CD4-positive, alpha-beta T cell treated with Interleukin-17A for 4 hours (primary cell): ENCODE results near the gene GSAP.
A peak's percentile ranks its signal among the peaks of the same experiment; 100 is the strongest.
"Not testable (repeated sequence)": the region's sequence is repeated elsewhere in the genome, so short reads cannot be mapped to it uniquely, and the experiment has no call there.

Source experiments
- DNase-seq: peaks from one replicate; pipeline ENCODE4 v3.0.0-alpha.2; 2020; ENCODE audit warnings: mixed read lengths

GSAP gene, protein sequence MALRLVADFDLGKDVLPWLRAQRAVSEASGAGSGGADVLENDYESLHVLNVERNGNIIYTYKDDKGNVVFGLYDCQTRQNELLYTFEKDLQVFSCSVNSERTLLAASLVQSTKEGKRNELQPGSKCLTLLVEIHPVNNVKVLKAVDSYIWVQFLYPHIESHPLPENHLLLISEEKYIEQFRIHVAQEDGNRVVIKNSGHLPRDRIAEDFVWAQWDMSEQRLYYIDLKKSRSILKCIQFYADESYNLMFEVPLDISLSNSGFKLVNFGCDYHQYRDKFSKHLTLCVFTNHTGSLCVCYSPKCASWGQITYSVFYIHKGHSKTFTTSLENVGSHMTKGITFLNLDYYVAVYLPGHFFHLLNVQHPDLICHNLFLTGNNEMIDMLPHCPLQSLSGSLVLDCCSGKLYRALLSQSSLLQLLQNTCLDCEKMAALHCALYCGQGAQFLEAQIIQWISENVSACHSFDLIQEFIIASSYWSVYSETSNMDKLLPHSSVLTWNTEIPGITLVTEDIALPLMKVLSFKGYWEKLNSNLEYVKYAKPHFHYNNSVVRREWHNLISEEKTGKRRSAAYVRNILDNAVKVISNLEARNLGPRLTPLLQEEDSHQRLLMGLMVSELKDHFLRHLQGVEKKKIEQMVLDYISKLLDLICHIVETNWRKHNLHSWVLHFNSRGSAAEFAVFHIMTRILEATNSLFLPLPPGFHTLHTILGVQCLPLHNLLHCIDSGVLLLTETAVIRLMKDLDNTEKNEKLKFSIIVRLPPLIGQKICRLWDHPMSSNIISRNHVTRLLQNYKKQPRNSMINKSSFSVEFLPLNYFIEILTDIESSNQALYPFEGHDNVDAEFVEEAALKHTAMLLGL

DNA sequence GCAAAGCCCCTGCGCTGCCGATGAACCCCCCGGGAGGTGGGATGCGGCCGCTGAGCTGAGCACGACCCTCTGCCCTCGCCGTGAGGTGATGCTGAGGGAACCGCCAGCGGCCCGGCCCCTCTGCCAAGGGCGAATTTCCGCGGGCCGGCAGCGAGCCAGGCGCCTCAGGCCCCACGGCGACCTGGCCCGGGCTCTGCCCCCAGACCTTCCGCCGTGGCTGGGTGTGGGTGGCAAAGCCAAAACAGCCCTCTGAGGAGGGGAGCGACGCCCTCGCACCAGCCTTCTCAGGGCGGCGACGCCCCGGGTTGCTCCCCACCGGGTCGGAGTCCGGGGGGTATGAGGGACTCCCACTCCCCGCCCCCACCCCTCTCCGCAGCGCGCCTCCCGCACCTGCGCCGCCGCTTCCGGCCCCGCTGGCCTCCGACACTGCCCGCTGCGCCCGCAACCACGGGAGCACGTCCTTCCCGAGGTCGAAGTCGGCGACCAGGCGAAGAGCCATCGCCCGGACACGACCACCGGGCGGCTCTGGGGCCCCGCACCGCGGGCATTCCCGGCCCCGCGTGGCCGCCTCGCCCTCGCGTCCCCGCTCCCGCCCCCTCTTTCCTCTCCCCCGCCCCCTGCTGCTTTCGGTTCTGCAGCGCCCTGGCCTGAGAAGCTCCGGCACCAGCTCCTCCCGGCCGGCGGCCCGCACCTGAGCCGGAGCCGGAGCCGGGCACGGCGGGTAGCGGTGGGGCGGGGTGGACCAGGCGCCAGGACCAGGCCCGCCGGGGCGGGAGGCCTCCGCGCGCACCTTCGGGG is at the start of gene GSAP:
Gene GSAP, minus strand, starts transcription at position 527 of the 798 bp plus-strand sequence. Its CDS starts 28 bp downstream, at position 499.
- peak; percentile 73 for DNase-seq

DNA sequence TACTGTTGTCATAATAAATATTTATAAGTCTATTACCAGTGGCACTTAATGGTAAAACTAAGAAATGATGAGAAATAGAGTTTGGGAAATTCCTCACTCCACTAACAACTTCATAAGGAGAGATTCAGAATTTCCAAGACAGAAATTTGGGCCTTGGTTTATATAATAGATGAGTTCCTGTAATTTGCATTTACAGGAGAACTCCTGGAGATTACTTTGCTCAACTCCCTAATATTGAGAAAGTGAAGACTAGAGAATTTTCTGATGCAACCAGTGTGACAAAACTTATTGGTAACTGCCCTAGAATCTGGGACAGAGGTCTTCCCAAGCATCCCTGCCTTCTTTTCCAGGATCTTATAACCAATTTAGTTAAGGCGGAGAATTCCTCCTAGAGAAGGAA is 49.1 kb upstream of the GSAP start:
- no peak for DNase-seq

DNA sequence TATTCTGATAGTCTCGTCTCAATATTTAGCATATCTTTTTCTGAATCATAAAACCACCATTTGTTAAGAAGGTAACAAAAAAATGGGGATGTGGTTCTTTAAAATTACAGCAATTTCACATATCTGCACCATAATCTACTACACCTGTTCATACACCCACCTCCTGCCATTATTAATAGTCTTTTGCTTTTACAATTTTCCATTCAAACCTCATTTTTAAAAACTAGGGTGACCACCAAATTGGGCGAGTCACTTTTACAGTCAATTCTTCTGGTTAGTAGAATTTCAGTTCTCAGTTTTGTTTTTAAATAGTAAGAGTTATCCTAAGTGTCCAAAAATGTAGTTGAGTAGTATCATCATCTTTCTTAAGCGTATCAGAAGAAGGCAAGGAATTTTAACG is 48.4 kb upstream of the GSAP start:
- no peak for DNase-seq

DNA sequence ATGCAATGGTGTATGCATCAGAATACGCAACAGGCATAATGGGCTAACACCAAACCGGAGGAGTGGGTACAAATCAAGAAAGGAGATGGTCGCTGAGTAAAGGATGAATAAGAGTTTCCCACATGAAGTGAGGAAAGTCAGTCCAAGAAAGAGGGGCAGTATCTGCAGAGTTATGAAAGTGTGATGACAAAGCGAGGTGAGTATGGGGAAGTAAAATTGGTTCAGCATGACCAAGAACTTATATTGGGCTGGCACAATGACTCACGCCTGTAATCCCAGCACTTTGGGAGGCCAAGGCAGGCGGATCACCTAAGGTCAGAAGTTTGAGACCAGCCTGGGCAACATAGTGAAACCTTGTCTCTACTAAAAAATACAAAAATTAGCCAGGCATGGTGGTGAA is 47.5 kb upstream of the GSAP start:
- not testable (repeated sequence) for DNase-seq

DNA sequence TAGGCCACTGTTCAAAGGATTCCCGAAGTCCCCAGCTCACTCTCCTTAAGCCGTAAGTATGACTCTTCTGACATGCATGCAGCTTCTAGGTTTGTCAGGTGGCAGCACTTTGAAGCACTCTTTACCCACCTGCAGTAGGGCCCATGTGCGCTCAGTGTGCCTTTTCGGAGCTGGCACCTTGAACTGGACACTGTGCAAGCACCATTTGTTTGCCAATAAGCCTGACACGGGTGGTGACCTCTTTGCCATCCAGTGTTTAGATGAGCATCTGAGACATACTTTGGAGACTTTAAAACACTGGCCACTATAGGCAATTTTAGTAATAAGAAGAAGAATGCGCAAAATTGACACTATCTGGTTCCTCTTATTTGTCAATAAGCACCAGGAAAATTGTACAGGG is 45.7 kb upstream of the GSAP start:
- DNase-seq = no peak

DNA sequence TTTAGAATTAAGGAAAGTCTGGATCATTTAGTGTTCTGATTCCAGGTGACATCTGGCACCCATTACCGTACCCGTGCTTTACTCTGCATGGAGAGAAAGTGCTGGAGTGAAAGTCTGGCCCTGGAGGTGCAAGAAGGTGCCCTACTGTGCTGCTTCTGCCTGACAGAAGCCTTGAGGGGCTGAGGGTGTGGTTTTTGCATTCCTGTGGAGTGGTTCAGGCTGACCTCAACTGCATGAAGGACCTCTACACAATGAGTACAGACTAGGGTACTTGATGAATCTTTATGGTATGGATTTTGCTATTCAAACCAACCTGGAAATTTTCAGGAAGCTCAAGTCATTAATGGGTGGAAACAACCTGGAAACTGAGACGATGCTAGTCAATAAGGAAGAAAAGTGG is 45.1 kb upstream of the GSAP start:
- DNase-seq = no peak

DNA sequence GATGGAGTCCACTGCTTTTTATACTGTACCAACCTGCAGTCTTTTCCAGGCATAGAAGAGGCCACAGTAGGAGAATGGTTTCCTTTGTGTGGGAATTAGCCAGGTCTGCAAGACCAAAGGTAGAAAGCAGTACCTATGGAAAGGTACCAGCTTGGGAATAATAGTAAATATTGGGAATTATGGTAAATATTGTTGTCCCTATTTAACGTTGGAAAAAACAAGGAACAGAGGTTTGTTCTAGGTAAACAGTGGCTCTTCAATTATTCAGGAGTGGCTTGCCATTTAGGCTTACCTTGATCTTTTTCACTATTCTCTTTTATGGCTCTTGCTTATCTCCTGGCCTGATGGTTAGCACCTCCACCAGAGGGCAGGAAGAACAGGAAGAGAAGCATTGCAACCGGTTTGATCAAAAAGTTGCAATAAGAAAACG is 43.9 kb upstream of the GSAP start:
- peak; percentile 4 for DNase-seq

DNA sequence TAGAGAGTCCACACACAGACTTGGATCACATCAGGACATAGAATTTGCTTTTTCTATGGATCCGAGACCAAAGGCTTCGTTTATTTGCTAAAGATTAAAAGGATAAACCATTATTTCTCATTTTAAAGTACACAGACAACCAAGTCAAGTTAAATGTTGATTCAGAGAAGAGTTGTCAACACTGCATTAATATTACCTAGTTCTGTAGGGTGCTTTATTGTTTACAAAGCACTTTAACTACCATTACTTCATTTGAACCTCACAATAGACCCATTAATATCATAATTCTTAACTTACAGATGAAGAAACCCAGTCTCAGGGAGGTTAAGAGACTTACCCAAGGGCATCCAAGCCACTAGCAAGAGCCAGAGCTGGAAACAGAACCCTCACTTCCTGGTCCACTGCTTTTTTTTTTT is 43.2 kb upstream of the GSAP start:
- no peak for DNase-seq

DNA sequence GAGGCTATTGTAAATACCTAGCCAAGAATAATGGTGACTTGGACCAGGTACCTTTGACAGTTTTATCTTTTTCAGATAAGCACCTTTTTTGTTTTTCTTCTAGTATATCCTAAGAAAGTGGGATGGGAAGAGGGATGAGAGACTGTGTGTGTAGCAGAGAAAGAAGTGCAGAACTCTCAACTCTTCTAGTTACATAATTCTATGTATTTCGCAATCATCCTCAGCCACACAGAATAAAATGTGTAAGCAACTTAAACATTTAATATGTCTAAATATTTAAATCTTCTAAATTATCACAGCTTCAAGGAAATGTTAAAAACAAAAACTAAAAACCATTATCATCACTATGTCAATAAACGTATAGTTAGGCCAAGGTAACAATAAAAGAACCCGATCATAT is 42.6 kb upstream of the GSAP start:
- no peak for DNase-seq

DNA sequence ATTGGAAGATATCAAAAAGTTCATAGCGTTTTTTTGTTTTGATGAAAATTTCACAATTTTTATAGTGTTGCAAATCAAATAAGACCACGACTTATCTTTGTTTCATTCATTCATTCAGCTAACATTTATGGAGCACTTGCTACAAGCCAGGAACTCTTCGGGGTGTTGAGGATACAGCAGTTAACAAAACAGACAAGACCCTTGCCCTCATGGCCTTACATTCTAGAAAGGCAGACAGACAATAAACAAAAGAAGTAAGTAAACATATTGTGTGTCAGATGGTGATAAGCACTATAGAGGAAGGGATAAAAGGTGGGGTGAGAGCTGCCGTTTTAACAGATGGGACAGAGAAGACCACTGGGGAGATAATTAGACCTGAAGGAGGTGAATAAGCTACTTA is 41.6 kb upstream of the GSAP start:
- no peak for DNase-seq

DNA sequence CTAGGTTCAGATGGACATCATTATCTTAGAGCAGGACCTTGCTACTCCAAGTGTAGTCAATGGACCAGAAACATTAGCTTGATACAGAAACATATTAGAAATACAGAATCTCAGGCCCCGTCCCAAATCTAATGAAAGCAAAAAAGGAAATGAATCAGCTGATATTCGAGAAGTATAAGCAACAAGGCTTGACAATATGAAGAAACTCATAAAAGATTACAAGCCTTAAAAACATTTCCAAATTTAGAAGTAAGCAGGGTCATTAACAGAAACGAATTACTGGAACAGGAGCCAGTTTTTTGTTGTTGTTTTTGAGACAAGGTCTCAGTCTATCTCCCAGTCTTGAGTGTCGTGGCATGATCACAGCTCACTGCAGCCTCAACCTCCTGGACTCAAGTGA is 40.5 kb upstream of the GSAP start:
- no peak for DNase-seq

DNA sequence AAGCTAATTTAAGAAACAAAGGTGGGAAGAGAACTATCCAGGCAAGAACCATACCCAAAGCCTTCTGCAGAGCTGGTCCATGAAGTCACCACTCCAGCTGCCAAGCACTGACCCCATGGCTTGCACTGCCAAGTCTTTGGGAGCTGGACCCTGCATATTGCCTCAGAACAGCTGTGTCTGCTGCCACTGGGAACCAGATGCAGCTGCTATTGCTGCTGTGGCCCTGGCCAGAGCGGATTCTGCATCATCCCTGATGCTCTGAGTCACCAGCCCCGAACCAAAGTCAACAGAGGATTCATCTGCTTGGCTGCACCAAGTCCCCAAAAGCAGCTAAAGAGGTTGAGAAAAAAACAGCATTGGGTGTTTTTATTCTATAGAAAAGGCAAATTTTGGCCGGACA is 39.2 kb upstream of the GSAP start:
- no peak for DNase-seq

DNA sequence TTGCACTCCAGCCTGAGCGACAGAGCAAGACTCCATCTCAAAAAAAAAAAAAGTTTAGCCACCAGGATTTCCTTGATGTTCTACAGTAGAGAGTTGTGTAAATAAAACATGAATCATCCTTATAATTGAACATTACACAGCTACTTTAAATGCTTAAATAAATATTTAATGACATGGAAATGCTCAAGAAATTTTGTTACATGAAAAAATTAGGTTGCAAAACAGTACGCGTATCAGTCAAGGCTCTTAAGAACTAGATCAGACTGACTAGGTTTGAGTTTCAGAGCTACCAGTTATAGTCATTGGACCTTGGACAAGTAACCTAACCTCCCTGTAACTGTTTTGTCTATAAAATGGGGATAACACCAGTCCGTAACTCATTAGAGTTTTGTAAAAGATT is 38.7 kb upstream of the GSAP start:
- DNase-seq = no peak

DNA sequence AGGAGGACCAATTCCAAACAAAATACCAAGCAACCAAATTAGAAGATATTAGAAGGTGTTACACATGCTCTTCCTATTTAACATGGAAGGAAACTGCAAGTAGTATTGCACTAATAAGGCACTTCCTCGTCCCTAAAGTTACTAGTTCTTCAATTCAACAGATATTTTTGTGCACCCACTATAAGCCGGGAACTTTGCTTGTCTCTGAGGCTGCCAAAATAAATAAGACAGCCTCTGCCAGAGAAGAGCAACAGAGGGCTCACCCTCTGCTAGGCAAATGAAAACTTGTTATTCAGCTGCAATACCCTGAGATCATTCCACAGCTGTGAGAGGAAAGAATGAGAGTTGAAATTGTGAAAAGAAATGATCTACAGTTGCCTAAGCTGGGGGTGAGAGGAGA is 37.4 kb upstream of the GSAP start:
- no peak for DNase-seq

DNA sequence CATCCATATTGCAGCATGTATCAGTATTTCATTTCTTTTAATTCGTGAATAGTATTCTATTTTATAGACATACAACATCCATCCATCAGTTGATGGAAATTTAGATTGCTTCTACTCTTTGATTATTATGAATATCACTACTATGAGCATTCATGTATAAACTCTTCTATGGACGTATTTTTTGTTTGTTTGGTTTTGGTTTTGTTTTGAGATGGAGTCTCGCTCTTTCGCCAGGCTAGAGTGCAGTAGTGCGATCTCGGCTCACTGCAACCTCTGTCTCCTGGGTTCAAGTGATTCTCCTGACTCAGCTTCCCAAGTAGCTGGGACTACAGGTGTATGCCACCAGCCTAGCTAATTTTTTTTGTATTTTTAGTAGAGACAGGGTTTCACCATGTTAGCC is 35.8 kb upstream of the GSAP start:
- DNase-seq = not testable (repeated sequence)

DNA sequence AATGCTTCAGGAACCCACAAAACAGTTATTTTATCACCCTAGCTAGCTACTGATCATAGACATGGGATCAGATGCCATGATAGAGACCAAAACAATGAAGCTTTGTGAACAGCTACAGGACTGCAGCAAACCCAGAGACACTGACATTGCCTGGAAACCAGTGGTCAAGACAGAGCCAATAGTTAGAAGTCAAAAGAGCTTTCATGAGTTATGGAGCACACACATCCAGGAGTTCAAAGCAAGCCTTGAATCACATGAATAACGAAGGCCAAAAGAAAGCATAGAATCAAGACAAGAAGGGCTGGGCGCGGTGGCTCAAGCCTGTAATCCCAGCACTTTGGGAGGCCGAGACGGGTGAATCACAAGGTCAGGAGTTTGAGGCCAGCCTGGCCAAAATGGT is 34.5 kb upstream of the GSAP start:
- DNase-seq = no peak

DNA sequence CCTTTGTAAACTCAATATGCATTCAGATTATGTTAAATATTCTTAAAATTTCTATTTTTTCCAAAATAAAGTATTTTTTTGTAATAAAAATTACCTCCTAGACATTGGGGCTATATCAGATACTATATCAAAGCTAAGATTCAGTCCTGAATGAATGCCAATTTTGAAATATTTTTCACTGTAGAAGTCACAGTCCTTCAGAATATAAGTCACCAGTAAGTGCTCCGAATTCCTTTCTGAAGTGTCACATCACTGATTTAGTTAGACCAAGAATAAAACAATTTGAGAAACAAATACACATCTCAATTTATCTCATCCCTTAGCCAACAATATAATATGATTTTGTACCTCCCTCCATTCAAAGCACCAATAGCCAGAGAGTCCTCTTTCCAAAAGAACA is 33.9 kb upstream of the GSAP start:
- no peak for DNase-seq

DNA sequence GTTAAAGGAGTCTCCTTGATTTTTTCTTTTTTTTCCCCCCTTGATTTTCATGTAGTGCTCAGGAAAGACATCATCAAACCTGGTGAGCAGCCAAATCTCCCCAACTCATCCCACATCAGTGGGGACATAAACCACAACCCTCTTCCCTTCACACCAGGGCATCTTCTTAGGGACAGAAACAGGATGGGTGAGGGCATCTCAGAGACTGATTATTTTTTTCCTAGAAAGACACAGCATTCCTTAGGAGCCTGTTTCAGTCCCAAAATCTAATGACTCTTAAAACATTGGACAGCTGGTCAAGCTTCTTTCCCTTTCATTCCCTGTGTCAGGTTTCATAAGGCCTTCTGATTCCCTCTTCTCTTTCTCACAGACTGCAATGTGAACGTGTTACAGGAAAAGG is 31.5 kb upstream of the GSAP start:
- no peak for DNase-seq

DNA sequence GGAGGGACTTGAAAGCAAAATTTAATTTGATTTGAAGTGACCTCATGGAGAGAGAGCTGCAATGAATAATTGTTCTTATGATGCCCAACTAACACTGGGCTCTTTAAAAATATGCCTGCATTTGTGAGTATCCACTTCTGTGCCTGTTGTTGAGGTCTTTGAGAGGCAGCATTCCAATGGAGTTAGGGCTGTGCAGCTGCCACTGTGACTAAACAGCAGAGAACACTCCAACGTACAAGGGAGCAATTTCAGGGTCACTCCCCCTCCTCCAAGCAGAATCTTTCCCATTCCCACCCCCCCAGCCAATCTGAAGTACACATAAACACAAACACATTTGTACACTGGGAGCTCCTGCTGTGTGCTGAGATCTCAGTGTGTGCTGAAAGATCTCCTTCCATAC is 28.0 kb upstream of the GSAP start:
- DNase-seq = no peak

DNA sequence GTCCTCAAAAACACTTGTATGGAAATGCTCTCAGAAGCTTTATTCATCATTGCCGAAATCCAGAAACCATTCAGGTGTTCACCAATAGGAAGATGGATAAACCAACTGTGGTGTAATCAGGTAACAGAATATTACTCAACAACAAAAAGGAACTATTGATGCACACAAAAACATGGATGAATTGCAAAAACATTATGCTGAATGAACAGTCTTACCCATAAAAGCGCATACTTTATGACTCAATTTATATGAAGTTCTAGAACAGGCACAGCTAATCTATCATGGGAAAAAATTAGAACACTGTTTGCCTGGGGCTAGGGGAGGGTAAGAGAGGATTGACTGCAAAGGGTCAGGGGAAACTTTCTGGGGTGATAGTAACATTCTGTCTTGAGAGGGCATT is 26.9 kb upstream of the GSAP start:
- DNase-seq = no peak

DNA sequence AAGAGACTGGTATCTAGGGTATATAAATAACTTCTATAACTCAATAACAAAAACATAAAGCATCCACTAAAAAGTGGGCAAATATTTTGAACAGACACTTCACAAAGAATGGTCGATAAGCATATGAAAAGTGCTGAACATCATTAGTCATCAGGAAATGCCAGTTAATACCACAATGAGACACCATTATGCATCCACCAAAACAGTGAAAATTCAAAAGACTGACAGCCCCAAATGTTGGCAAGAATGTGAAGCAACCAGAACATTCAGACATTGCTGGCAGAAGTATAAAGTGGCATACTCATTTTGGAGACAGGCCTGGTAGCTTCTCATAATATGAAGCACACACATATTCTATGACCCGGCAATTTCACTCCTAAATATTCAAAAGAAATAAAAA is 26.5 kb upstream of the GSAP start:
- DNase-seq = no peak

DNA sequence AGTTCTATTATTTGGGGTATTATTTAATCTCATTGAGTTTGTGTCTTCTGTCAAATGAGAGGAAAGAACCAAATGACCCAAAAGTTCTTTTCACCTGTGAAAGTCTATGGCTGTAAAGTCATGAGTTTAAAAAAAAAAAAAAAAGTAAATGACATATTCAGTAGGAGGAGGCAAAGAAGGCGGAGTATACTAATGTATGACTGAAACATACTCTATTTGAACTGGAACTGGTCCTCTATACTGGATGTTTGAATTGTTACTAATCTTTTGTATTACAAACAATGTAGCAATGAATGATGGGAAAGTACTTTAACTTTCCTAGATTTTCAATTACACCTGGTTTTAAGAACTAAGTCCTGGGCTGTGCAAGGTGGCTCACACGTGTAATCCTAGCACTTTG is 24.9 kb upstream of the GSAP start:
- no peak for DNase-seq

DNA sequence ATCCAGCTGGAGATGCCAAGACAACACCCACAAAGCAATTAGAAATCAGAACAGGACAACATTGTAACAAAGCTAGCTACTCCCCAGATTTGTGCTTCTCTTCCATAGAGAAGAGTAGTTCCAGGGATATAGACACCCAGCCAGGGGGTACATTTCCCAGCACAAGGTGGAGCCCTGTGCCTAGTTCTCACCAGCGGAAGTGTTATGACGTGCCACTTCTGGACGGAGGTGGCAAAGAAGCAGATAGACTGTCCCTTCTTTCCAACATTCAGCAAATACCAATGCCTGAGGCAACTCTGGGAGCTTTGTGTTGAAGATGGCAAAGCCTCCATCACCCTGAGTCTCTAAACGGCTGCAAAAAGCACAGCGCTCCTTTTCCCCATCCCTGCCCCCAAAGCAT is 23.4 kb upstream of the GSAP start:
- peak; percentile 4 for DNase-seq
